Measurements from ENCODE around the gene C5AR1.

GRCh38 chr19:47319923-47320871 is 10.5 kb downstream of the C5AR1 start:
- no peak for TF ChIP-seq POLR2AphosphoS5 (IDR thresholded peaks at IDR 0.05; ENCODE audit: low read depth)
- TF ChIP-seq CTCF (IDR thresholded peaks at IDR 0.05; ENCODE audit: insufficient read depth, low read length), result no peak
- TF ChIP-seq GABPA (IDR thresholded peaks at IDR 0.05; ENCODE audit: low read depth), result no peak
- no peak for TF ChIP-seq SPI1 (IDR thresholded peaks at IDR 0.05; ENCODE audit: borderline replicate concordance, low read depth)
